ENCODE data around the gene MGAT4B.

Gene MGAT4B

GRCh38 chr5:179805529-179806249 lies 977 bp downstream of the MGAT4B start:
- DNase-seq = no peak

DNA sequence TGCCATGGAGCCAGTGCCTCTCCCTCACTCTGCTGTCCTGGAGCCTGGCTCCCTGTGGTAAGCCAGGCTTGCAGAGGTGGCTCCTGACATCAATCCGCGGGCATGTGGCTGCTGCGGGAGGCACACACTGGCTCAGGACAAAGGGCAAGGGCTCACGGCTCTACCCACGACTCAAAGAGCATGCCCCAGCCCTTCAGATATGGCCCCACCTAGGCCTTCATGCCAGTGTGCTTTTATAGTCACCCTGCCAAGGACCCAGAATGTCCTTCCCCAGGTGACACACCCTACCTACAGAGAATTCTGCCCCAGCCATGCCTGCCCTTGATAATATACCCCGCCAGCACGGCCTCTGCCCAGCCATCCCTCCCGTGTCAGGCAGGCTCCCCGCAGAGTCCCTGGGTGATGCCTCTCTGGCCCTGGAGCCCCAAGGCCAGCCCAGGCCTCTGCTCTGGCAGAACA lies 1.6 kb downstream of the MGAT4B start:
- DNase-seq = no peak

DNA sequence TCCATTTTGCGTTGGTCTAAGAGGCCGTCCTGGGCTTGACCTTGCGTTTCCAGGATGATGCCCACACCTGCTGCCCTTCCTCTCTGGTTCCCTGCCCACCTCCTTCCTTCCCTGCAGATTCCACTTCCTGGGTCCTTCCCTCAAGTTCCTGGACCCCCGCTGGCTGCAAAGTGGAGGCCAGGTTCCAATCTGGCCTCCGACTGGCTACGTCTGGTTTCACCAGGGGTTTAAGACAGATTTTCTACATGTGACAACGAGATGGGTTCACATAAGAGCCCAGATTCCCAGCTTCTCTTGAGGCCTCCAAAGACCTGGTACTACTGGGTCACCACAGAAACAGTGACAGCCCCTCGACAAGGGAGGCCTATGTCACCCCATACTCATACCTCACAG lies 2.1 kb downstream of the MGAT4B start:
- DNase-seq = no peak

DNA sequence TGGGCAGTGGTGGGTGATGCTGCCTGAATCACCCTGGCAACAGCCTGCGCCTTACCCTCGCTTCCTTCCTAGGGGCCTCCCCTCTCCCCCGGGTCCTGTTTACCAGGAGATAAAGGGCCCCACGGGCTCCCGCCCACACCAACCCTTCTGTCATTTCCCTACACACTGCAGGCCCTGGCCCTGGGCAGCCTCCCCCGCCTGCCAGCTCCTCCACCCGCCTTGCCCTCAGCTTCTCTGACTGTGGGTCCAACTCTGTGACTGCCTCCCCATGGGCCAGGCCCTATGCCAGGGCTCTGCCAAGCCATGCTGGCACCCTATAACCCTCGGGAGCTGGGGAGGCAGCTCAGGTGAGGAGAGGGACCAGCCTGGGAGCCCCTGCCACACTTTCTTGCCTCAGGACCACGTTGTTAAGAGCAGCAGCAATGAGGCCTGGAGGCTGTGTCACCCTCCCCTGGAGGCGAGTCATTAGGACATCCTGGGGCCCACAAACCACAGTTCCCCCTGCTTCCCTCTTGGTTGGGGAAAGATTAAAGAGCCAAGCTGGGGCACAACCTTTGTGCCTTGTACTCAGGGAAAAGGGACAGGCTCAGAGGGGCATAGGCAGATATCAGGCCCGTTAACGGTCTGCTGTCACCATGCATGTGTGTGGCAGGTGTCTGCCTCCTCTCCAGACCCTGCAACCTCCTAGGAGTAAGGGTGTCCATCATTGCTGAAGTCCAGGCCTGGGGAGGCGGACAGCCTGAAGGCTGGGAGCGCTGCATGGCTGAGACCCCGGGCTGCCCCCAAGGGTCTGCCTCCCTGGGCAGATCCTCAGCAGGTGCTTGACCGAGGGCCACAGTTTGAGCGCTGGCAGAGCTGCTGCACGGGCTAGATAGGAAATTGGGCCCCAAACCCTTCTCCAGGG lies 2.8 kb downstream of the MGAT4B start:
- no peak for DNase-seq

DNA sequence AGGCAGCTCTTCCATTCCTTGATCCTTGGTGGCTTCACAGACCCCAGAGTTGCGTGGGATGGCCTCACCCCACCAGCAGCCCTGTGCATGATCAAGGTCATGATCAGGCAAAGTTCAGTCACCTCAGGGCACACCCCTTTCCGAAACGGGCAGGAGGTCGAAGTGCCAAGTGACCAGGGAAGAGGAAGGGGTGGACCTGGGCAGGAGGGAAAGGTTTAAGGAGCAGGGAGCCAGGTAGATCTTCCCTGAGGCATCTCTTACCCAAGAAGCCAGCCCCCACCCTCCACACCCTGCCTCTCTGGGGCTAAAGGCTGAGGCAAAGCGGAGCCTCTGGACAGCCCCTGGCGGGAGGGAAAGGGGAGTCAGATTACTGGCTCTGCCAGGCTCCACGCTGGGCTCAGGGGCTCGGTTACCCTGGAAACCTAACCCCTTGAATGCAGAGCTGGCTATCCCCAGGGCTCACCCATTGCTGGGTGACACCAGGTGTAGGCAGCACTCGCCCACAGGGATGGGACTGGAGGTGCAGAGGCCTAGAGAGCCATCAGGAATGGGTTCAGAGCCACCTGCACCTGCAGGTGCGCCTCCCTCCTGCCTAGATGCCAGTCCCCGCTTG lies 3.6 kb downstream of the MGAT4B start:
- DNase-seq = no peak

DNA sequence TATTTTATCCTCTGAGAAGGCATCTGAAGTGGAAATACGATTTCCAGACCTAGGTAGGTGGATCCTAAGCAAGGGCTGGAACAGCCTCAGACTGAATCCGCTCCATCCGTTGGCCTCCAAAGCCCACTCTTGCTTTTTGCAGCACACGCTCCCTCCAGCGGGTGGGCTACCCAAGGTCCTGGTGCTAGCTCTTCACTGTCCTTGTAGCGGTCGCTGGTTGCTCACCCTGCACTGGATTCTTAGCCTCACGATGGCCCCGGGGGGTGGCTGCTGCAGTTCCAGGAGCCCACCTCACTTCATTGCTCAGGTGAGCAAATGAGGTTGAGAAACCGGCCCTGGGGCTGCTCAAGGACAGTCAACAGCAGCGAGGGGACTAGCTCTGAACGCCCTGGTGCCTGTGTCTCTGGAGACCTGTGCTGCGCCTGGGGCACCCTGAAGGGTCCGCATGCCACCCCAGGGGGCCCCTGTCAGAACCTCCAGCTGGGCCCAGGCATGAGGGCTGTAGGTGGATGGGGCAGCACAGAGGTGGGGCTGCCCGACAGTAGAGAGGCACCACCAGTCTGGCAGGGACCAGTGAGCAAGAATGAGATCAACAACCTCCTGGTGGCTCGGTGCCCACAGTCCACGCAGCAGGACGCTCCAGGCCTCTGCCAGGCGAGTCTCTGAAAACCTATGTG lies 4.3 kb downstream of the MGAT4B start:
- DNase-seq = no peak

- DNase-seq = peak; percentile 70
Measured at GRCh38 chr5:179801304-179802206, 5.1 kb downstream of the MGAT4B start.

GRCh38 chr5:179800696-179801201 lies 5.9 kb downstream of the MGAT4B start:
- no peak for DNase-seq

GRCh38 chr5:179800071-179800695 lies 6.5 kb downstream of the MGAT4B start:
- DNase-seq = no peak

DNA sequence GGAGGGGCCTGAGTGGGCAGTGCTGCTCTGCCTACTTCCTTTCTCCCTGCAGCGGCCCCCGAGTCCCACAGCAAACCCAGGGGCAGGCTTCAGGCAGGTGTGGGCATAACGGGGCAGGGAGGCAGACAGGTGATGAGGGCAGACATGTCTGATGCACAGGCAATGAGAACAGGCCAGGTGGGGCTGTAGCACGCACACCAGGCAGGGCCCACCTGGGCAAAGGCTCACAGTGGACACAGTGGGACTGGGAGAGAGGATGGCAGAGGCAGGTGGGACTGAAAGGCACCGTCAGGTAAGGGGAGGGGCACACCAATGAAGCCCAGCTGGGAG lies 7.1 kb downstream of the MGAT4B start:
- DNase-seq = no peak

DNA sequence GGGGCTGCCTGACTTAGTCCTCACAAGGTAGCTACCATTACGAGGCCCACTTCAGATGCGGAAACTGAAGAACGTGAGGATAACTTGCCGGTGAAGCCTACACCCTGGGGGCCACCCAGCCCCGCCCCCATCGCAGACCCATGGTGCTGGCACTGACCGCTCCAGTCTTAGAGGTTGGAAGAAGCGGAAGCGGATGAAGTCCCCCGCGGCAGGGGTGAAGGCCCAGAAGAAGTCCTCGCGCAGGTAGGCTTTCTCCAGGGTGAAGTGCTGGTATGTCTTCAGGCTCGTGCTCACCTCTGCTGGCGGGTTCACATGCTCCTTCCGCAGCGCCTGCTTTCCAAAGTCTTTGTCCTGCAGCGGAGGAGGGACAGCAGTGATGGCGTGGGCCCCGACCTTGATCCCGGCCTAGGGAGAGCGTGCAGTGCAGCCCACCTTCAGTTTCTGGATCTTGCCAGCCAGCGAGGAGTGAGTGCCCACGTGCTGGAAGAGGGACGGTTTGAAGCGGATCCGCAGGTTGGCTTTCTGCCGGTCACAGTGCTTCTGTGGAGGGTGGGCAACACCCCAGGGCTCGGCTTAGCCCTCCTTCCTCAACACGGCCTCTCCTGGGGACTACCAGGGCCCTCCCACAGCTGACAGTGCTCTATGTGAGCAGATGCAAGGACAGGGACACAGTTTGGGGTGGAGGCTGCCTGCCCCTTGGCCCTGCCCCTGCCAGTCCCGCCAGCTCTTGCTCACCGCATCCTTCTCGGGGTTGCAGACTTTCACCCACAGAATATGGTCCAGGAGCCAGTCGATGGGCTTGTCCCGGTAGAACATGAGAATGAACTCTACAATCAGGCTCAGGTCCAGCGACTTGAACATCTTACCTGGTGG lies 7.7 kb downstream of the MGAT4B start:
- DNase-seq = no peak

GRCh38 chr5:179798144-179798770 lies 8.4 kb downstream of the MGAT4B start:
- no peak for DNase-seq

- no peak for DNase-seq
Measured at GRCh38 chr5:179797741-179798140, 8.9 kb downstream of the MGAT4B start.

DNA sequence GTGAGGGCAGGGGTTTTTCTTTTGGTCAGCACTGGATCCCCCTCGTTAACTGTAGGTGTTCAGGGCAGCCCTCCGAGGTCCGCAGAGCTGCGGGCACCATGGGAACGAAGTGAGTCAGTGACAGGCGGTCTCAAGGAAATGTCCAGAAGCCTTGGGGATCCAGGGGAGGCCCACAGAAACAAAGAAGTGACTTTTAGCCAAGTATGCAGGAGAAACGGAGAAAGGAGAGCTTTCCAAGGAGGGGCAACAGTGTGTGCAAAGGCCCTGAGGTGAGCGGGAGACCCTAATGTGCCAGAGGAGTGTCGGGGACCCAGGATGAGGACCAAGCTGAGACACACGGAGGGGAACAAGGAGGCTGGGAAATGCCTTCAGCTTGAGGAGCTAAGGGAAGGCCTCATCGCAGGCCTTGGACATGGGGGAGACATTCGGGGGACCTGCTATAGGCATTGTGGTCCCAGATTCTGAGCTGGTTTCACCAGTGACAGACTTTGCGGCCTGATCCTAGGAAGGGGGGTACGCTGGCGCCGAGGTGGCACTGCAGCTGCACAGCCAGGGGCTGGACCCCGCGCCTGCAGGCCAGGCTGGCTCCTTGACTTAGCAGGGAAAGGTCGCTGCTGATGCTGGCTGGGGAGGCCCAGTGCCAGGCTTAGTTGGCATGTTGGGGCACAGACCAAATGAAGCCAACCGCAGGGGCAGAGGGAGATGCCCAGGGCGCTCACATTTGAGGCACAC lies 9.6 kb downstream of the MGAT4B start:
- DNase-seq = no peak

GRCh38 chr5:179795863-179796833 lies 10.5 kb downstream of the MGAT4B start:
- peak; percentile 49 for DNase-seq

GRCh38 chr5:179795049-179795862 lies 11.4 kb downstream of the MGAT4B start:
- no peak for DNase-seq

DNA sequence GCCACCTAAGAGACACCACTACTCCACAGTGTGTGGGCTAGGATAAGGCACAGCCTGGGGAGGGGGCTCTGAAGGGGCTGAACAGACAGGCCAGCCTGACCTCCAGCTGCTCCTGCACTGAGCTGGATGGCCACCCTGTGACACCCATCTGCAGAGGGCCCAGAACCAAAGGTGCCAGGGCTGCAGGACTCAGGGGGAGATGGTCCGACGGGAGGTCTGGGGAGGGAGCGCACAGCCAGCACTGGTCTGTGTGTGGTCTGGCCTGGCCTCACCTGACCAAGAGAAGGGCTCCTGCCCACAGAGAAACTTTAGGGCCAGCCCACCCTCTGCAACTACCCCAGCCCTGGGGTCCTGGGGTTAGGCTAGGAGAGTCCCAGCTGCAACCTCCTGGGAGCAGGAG lies 12.1 kb downstream of the MGAT4B start:
- DNase-seq = no peak

Data from effector CD8-positive, alpha-beta T cell (primary cell).